GM12878 (cell line): ENCODE data around the gene LRRK1.

Experiments
- CEBPB ChIP-seq, 2 experiments: fragments of 150-350 bp in 1 of 2; IDR thresholded peaks; 2 replicates each; pipeline ENCODE4 v1.6.1; 2012 to 2014; ENCODE audit warnings: low read depth in 2 of 2, low read length in 2 of 2, borderline replicate concordance in 1 of 2, inconsistent platforms in 1 of 2
- CTCF ChIP-seq, 3 experiments: IDR thresholded peaks in 2 of 3; conservative IDR thresholded peaks in 1 of 3; 2 replicates each; pipeline ENCODE4 v1.5.1; 2011; ENCODE audit warnings: low read depth in 3 of 3, low read length in 3 of 3, mild to moderate bottlenecking in 3 of 3, control low read depth in 2 of 3, moderate library complexity in 2 of 3, inconsistent platforms in 1 of 3, mixed read lengths in 1 of 3; ENCODE audit not compliant: control insufficient read depth in 2 of 3, insufficient read depth in 1 of 3; ENCODE audit errors: extremely low read depth in 1 of 3
- DPF2 ChIP-seq: fragments of 450-650 bp; IDR thresholded peaks from 2 replicates; pipeline ENCODE4 v1.6.1; 2017; ENCODE audit warnings: mild to moderate bottlenecking
- HCFC1 ChIP-seq: fragments of 150-350 bp; IDR thresholded peaks from 2 replicates; pipeline ENCODE4 v1.6.1; 2014; ENCODE audit warnings: low read length
- NFYB ChIP-seq: IDR thresholded peaks from 2 replicates; pipeline ENCODE4 v1.6.1; 2011; ENCODE audit warnings: low read depth, mild to moderate bottlenecking, low read length, improper control_type of control experiment, moderate library complexity; ENCODE audit not compliant: insufficient read depth
- NR2C2 ChIP-seq: IDR thresholded peaks from 2 replicates; pipeline ENCODE4 v1.6.1; 2011; ENCODE audit warnings: borderline replicate concordance, low read depth; ENCODE audit not compliant: control insufficient read depth, insufficient read length
- POLR2AphosphoS5 ChIP-seq: IDR thresholded peaks from 2 replicates; pipeline ENCODE4 v1.6.1; 2011; ENCODE audit warnings: mild to moderate bottlenecking, low read length, inconsistent platforms
- POU2F2 ChIP-seq: IDR thresholded peaks from 3 replicates; pipeline ENCODE4 v1.6.1; 2011; ENCODE audit warnings: low read depth, mild to moderate bottlenecking, low read length, borderline replicate concordance
- TAF1 ChIP-seq: IDR thresholded peaks from 2 replicates; pipeline ENCODE4 v1.6.1; 2011; ENCODE audit warnings: mild to moderate bottlenecking, low read depth, low read length, borderline replicate concordance
- TF ChIP-seq, protein P1 (sequence below): IDR thresholded peaks from 2 replicates; pipeline ENCODE4 v1.6.1; 2011; ENCODE audit warnings: low read depth, low read length, improper control_type of control experiment, borderline replicate concordance
- TF ChIP-seq, protein P2 (sequence below): IDR thresholded peaks from 2 replicates; pipeline ENCODE4 v1.6.1; 2012; ENCODE audit warnings: low read depth, low read length, improper control_type of control experiment
- TF ChIP-seq, protein P3 (sequence below): IDR thresholded peaks from 2 replicates; pipeline ENCODE4 v1.6.1; 2011; ENCODE audit warnings: low read depth, mild to moderate bottlenecking, low read length, moderate library complexity, borderline replicate concordance; ENCODE audit errors: extremely low read depth
- TF ChIP-seq, protein P4 (sequence below): IDR thresholded peaks from 2 replicates; pipeline ENCODE4 v1.6.1; 2012; ENCODE audit warnings: mild to moderate bottlenecking, low read depth, low read length

- TF ChIP-seq, protein P1, sequence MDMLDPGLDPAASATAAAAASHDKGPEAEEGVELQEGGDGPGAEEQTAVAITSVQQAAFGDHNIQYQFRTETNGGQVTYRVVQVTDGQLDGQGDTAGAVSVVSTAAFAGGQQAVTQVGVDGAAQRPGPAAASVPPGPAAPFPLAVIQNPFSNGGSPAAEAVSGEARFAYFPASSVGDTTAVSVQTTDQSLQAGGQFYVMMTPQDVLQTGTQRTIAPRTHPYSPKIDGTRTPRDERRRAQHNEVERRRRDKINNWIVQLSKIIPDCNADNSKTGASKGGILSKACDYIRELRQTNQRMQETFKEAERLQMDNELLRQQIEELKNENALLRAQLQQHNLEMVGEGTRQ = no peak
- TF ChIP-seq CTCF (IDR thresholded peaks at IDR 0.05 in 2 of 3, conservative IDR thresholded peaks at IDR 0.05 in 1 of 3; ENCODE audit: control insufficient read depth in 2 of 3, extremely low read depth in 1 of 3, insufficient read depth in 1 of 3, low read depth in 3 of 3, low read length in 3 of 3) (no peak), CEBPB (IDR thresholded peaks at IDR 0.05; ENCODE audit: borderline replicate concordance in 1 of 2, low read depth in 2 of 2, low read length in 2 of 2) (no peak), POLR2AphosphoS5 (no peak), NR2C2 (no peak), POU2F2 (no peak), TAF1 (no peak), DPF2 (no peak), NFYB (no peak), HCFC1 (no peak)
- TF ChIP-seq, protein P2, sequence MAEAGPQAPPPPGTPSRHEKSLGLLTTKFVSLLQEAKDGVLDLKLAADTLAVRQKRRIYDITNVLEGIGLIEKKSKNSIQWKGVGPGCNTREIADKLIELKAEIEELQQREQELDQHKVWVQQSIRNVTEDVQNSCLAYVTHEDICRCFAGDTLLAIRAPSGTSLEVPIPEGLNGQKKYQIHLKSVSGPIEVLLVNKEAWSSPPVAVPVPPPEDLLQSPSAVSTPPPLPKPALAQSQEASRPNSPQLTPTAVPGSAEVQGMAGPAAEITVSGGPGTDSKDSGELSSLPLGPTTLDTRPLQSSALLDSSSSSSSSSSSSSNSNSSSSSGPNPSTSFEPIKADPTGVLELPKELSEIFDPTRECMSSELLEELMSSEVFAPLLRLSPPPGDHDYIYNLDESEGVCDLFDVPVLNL = no peak
- TF ChIP-seq, protein P3, sequence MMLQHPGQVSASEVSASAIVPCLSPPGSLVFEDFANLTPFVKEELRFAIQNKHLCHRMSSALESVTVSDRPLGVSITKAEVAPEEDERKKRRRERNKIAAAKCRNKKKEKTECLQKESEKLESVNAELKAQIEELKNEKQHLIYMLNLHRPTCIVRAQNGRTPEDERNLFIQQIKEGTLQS = no peak
- TF ChIP-seq, protein P4, sequence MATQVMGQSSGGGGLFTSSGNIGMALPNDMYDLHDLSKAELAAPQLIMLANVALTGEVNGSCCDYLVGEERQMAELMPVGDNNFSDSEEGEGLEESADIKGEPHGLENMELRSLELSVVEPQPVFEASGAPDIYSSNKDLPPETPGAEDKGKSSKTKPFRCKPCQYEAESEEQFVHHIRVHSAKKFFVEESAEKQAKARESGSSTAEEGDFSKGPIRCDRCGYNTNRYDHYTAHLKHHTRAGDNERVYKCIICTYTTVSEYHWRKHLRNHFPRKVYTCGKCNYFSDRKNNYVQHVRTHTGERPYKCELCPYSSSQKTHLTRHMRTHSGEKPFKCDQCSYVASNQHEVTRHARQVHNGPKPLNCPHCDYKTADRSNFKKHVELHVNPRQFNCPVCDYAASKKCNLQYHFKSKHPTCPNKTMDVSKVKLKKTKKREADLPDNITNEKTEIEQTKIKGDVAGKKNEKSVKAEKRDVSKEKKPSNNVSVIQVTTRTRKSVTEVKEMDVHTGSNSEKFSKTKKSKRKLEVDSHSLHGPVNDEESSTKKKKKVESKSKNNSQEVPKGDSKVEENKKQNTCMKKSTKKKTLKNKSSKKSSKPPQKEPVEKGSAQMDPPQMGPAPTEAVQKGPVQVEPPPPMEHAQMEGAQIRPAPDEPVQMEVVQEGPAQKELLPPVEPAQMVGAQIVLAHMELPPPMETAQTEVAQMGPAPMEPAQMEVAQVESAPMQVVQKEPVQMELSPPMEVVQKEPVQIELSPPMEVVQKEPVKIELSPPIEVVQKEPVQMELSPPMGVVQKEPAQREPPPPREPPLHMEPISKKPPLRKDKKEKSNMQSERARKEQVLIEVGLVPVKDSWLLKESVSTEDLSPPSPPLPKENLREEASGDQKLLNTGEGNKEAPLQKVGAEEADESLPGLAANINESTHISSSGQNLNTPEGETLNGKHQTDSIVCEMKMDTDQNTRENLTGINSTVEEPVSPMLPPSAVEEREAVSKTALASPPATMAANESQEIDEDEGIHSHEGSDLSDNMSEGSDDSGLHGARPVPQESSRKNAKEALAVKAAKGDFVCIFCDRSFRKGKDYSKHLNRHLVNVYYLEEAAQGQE = no peak
These were observed 135.0 kb downstream of the LRRK1 start for GRCh38 chr15:101054116-101054515.
